Activated T-cell treated with anti-CD3 and anti-CD28 coated beads for 24 hours (primary cell): ENCODE data around the gene RELN.
"Not testable (repeated sequence)": the region's sequence is repeated elsewhere in the genome, so short reads cannot be mapped to it uniquely, and the experiment has no call there.

Source experiments
- DNase-seq: peaks from one replicate; pipeline ENCODE4 v3.0.0-alpha.2; 2020; ENCODE audit warnings: low read depth

The RELN gene

GRCh38 chr7:103944230-103944900, 45.1 kb downstream of the RELN start:
- DNase-seq: no peak

- no peak for DNase-seq
Observed at GRCh38 chr7:103941976-103942375, 47.5 kb downstream of the RELN start.

DNA sequence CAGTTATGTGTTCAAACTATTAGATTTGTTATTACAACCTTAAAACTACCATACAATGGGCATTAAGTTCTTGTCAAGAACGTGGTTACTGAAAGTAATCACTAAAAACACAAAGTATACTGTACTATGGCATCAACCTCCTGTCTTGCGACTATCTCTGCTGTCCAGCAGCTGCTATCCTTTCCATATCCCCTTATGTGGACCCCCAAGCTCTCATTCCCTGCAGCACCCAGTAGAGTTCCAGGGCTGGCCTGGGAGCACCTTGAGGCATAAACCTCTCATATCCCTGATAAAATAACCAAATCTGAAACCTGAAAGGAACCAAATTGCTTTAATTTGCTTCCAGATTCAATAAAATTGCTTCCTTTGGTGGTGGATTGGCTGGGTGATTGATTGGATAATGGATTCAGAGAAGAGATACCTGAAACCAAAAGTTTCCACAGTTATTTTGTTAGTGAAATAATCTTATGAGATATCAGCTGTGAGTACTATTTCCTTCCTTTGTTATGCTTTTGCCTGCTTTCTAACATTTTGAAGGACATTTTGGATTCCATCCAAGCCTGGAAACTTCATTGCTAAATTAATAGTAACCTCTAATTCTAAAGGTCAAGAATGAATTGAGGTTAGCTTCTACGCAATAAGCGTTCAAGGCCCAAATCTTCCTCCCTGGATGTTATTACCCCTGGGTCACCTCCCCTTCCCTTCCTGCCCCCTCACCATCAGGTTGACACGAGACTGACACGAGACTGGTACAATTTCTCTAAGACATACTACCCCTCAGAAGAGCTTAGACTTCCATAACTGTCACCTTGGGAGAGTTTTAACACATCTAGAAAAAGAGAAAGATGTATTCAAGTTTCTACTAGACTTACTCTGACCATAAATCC, 48.8 kb downstream of the RELN start:
- DNase-seq: no peak

- no peak for DNase-seq
Observed at GRCh38 chr7:103937680-103938079, 51.8 kb downstream of the RELN start.

DNA sequence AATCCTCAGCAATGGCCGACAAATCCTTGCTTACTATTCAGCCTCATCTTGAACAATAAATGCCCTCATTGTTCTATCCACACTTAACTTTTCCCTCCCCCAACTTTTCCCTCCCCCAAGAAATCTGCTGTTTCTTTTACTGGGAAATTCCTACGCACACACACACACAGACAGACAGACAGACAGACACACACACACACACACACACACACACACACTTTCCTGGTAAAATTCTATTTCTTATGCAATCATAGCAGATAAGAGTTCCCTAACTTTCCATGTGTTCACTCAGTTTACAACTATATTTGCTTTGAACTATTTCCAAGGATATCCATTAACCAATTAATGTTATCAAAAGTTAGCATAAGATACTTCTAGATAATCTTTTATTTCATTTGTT, 52.9 kb downstream of the RELN start:
- no peak for DNase-seq

DNA sequence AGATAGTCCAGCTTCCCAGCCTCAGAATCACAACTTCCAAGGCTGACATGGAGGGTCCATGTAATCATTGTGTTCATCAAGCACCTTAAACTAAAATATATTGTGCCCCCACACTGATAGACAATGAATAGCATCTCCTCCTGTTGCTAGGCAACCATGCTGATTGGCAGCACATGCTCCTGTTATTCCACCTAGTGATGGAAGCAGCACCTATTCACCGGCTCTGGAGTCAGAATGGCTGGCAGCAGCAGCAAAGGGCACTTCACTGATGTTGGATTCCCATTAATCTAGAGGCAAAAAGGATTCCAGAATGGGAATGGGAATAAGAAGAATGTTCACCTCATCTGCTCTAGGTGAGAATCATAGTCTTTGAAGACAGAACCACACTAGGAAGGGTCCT, 55.0 kb downstream of the RELN start:
- DNase-seq: no peak

- no peak for DNase-seq
Observed at GRCh38 chr7:103932389-103932788, 57.1 kb downstream of the RELN start.

GRCh38 chr7:103929901-103930311, 59.6 kb downstream of the RELN start:
- no peak for DNase-seq

DNA sequence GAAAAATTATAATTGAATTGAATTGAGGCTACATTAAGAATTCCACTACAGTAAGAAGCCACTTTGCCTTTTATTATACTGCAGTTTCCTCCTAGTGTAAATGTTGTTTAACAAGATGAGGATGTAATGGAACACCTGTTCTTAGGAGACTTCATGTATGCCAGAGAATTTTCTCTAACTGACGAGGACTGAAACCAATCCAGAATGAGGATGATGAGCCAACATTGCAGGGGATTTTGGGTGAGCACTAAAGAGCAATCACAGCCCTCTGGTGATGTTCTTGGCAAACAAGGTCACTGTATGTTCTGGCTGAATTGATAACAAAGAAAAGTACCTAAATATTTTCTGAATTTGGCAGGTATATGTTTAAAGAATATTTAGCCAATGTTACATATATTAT, 60.9 kb downstream of the RELN start:
- no peak for DNase-seq

GRCh38 chr7:103924184-103924583, 65.3 kb downstream of the RELN start:
- no peak for DNase-seq

DNA sequence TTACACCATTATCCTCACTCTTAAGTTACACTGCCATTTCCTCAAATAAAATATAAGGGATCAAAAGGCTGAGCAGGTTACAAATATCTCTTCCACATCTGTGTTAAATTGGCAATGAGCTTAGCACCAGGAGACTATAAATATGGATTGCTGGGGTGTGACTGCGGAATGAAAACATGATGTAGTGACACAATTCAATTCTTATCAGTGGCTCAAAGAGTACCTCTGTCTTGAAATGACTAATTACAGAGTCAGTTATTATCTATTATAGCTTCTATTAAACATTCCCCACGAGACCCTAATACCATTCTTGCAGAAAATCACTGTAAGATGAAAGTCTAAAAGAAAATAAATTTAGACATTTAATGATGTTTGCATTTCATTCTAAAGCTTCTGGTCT, 67.1 kb downstream of the RELN start:
- DNase-seq: no peak

- no peak for DNase-seq
Observed at GRCh38 chr7:103921692-103922091, 67.8 kb downstream of the RELN start.

GRCh38 chr7:103919272-103919868, 70.1 kb downstream of the RELN start:
- DNase-seq: no peak

GRCh38 chr7:103918631-103919271, 70.7 kb downstream of the RELN start:
- no peak for DNase-seq

DNA sequence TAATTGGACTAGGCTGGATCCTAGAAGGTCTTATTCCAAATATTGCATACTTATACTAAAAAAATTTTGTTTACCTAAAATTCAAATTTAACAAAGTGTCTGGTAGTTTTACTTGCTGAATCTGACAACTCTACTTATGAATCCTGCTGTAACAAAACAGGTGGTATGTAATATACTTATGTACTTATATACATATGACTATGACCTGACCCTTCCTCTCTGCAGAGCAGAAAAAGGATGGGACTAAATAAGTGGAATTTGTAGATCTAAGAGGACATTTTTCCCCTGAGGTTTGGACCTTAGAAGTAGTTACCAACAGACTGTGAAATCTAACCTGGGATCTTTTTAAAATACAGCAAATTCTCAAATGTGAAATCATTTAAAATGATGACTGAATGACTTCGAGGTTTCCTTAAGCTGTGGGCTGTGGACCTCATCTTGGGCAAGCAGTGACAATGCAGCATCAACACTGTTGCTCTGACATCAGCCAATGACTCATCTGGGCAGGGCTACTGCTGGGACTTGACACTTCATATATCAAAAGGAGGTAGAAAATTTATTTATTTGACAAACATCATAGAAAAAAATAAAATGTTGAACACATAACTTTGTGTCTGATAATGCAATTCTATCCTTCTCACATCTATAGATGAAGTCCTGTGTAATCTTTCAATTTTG, 73.6 kb downstream of the RELN start:
- no peak for DNase-seq

DNA sequence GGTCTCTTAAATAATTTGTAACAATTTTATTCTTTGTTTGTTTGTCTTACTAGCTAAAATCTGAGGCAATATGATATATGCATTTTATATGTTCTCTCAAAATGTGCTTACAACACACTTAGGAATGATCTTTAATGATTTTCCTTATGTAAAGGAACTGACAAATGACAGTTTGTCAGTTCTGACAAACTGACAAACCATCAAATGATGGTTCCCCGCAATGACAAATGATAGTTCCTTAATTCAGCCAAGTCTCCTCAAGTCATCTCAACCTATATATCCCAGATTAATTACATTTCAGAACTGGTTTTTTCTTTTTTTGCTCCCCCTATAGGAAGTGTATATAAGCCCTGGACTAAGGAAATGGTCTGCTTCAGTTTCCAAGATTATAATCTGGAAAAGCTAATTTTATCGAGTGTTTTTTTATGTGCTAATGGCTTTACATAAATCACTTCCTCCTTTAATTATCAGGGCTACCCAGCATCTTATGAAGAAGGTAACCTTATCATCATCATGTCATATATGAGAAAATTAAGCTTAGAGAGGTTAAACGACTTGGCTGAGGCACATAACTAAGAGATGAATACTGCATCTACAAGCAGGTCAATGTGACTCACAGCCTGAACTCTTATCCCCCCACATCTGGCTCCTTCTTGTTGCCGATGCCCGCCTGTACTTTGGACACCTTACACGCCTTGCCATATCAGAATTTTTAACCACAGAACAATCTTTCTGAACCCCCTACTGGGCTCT, 75.1 kb downstream of the RELN start:
- no peak for DNase-seq

DNA sequence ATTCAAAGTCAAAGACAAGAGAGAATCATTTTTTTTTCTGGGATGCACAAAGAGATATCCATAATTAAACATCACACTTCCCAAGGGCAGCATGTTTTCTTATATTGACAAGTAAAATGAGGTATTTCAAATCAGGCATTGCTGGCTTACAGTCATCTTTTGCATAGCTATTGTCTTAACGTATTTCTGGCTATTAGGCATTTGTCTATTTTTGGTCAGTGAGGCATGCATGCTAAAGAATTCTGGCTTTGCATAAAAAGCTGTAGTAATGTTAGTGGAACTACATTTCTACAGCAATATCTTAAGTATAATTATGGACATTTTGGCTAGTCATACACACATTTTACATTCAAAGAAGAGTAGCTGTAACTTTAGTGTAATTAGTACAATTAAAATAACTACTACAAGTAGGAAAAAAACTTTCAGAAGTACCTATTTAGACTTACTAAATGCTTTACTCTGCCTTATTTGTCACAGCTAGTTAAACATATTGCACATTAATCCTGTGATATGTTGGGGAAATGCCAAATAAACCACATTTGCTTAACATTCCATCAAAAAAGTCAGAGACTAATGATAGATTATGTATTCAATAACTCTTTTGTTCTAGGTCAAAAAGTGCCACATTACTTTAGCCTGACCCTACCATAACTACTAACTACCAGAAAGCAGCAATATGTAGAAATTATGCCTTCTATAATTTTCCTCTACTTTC, 76.4 kb downstream of the RELN start:
- DNase-seq: no peak

GRCh38 chr7:103911015-103911414, 78.4 kb downstream of the RELN start:
- DNase-seq: not testable (repeated sequence)

DNA sequence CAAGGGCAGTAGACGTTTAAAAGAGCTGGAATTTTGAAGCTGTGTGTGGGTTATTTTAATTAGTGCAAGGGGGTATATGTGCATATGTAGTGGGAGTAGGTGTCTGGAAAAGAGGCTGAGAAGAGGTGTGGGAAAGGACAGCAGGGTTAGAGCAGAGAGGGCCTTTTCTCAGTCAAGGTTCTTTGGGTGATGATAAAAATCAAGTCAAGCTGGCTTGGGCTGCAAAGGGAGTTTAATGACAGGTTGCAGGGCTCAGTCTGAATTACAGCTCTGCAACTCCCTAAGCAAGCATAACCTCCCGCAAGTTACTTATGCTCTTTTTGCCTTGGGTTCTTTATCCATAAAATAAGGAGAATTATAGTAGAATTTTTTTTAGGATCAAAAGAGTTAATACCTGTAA, 83.5 kb downstream of the RELN start:
- no peak for DNase-seq

GRCh38 chr7:103902917-103903316, 86.5 kb downstream of the RELN start:
- DNase-seq: no peak

GRCh38 chr7:103896826-103897225, 92.6 kb downstream of the RELN start:
- not testable (repeated sequence) for DNase-seq
